ENCODE measurements around the gene OR56A4.

OR56A4 gene

GRCh38 chr11:6006395-6006794, 351 bp downstream of the OR56A4 start:
- POLR2A ChIA-PET = no interaction called here
- CTCF ChIA-PET = interaction anchor here (0.7 kb wide), 2 partner anchors 15 to 348 kb away, joined by 3 read pairs; no protein-coding TSS in a partner anchor
- Histone ChIP-seq H3K27ac (ENCODE audit: extremely low read depth, low read depth, low read length) (no peak overlapping the region), H3K9me3 (ENCODE audit: control insufficient read depth, insufficient read depth, low read depth, low read length) (no peaks in the 10 kb centered on the region), H3K4me1 (ENCODE audit: control insufficient read depth, insufficient read depth, low read length) (no peaks in the 10 kb centered on the region), H3K4me3 (ENCODE audit: low read depth, low read length) (no peak overlapping the region), H3K36me3 (ENCODE audit: control insufficient read depth in 2 of 2, insufficient read depth in 1 of 2, low read length in 2 of 2) (no peaks in the 10 kb centered on the region)
- no peak for TF ChIP-seq OVOL3 (tag by site-specific recombination; IDR thresholded peaks at IDR 0.05)
- TF ChIP-seq ZNF76 (tag by site-specific recombination; IDR thresholded peaks at IDR 0.05; ENCODE audit: borderline replicate concordance, low read depth) = no peak
- no peak for TF ChIP-seq ZNF768 (tag by site-specific recombination; IDR thresholded peaks at IDR 0.05)
- TF ChIP-seq ELK4 (IDR thresholded peaks at IDR 0.05; ENCODE audit: borderline replicate concordance, low read depth, low read length) = no peak
- TF ChIP-seq ZNF530 (tag by site-specific recombination; IDR thresholded peaks at IDR 0.05; ENCODE audit: low read depth) = no peak
- no peak for TF ChIP-seq ZNF785 (tag by site-specific recombination; IDR thresholded peaks at IDR 0.05)
- no peak for TF ChIP-seq ZNF704 (tag by site-specific recombination; IDR thresholded peaks at IDR 0.05)

- CTCF ChIA-PET = interaction anchor here (0.6 kb wide), 2 partner anchors 42 to 322 kb away, joined by 3 read pairs; no protein-coding TSS in a partner anchor
- peak; percentile 69 for TF ChIP-seq ATF2 (tag by site-specific recombination; IDR thresholded peaks at IDR 0.05; ENCODE audit: low read depth)
- TF ChIP-seq ZNF76 (tag by site-specific recombination; IDR thresholded peaks at IDR 0.05; ENCODE audit: borderline replicate concordance, low read depth) = no peak
- H3K4me3 ChIP-seq (ENCODE audit: low read depth, low read length) = no peak overlapping the region
- H3K9me3 ChIP-seq (ENCODE audit: control insufficient read depth, insufficient read depth, low read depth, low read length) = no peaks in the 10 kb centered on the region
- H3K27ac ChIP-seq (ENCODE audit: extremely low read depth, low read depth, low read length) = no peak overlapping the region
- no peaks in the 10 kb centered on the region for H3K36me3 ChIP-seq (ENCODE audit: control insufficient read depth in 2 of 2, insufficient read depth in 1 of 2, low read length in 2 of 2)
- no peaks in the 10 kb centered on the region for H3K4me1 ChIP-seq (ENCODE audit: control insufficient read depth, insufficient read depth, low read length)
- POLR2A ChIA-PET = no interaction called here
Observed at GRCh38 chr11:6002202-6002699, 4.5 kb downstream of the OR56A4 start.

GRCh38 chr11:5994791-5995190, 12.0 kb downstream of the OR56A4 start:
- CTCF ChIA-PET = interaction anchor here (0.6 to 1.3 kb wide), 7 partner anchors 10 to 1291 kb away, joined by 3 to 4 read pairs (median 3); no protein-coding TSS in a partner anchor
- TF ChIP-seq ZNF791 (tag by site-specific recombination; IDR thresholded peaks at IDR 0.05) (no peak), GLIS2 (tag by site-specific recombination; IDR thresholded peaks at IDR 0.05) (no peak), ZNF311 (tag by site-specific recombination; IDR thresholded peaks at IDR 0.05; ENCODE audit: borderline replicate concordance) (no peak), ZNF76 (tag by site-specific recombination; IDR thresholded peaks at IDR 0.05; ENCODE audit: borderline replicate concordance, low read depth) (no peak), ZNF404 (tag by site-specific recombination; IDR thresholded peaks at IDR 0.05) (no peak), GLI4 (tag by site-specific recombination; IDR thresholded peaks at IDR 0.05) (no peak), ZNF571 (tag by site-specific recombination; IDR thresholded peaks at IDR 0.05) (no peak), ZNF488 (tag by site-specific recombination; IDR thresholded peaks at IDR 0.05) (no peak), ZNF350 (tag by site-specific recombination; IDR thresholded peaks at IDR 0.05) (no peak), REST (tag by site-specific recombination; IDR thresholded peaks at IDR 0.05) (no peak), ZSCAN5A (tag by site-specific recombination; IDR thresholded peaks at IDR 0.05) (no peak), PBX3 (CRISPR knock-in tag; IDR thresholded peaks at IDR 0.05) (no peak), KLF16 (tag by site-specific recombination; IDR thresholded peaks at IDR 0.05) (no peak)

More at GRCh38 chr11:5994791-5995190, 12.0 kb downstream of the OR56A4 start:
- Histone ChIP-seq H3K4me1 (ENCODE audit: control insufficient read depth, insufficient read depth, low read length) (no peaks in the 10 kb centered on the region), H3K4me3 (ENCODE audit: low read depth, low read length) (no peak overlapping the region), H3K36me3 (ENCODE audit: control insufficient read depth in 2 of 2, insufficient read depth in 1 of 2, low read length in 2 of 2) (no peaks in the 10 kb centered on the region), H3K9me3 (ENCODE audit: control insufficient read depth, insufficient read depth, low read depth, low read length) (no peaks in the 10 kb centered on the region), H3K27ac (ENCODE audit: extremely low read depth, low read depth, low read length) (no peak overlapping the region)
- POLR2A ChIA-PET = no interaction called here
